Measurements from ENCODE around the gene ACSS2.

GRCh38 chr20:34956751-34957472 lies 80.5 kb downstream of the ACSS2 start:
- no peak for TF ChIP-seq CTCF (IDR thresholded peaks at IDR 0.05)
- no peak for TF ChIP-seq POLR2AphosphoS5 (IDR thresholded peaks at IDR 0.05; ENCODE audit: low read depth, low read length)
- no peak for TF ChIP-seq REST (IDR thresholded peaks at IDR 0.05; ENCODE audit: insufficient read depth in 1 of 2, low read depth in 2 of 2, low read length in 1 of 2)
